Loucy (cell line): Measurements from ENCODE around the gene SNCAIP.

ENCODE experiments used
- H2AFZ ChIP-seq: fragments of 200-600 bp; sonication (generic); 2 replicates; pipeline ENCODE4 v1.6.0; 2016; ENCODE audit warnings: antibody characterized with exemption, mild to moderate bottlenecking, low read length, moderate library complexity
- H3F3A ChIP-seq: fragments of 200-600 bp; 2 replicates; pipeline ENCODE4 v1.6.0; 2016; ENCODE audit warnings: antibody characterized with exemption, low read depth, mild to moderate bottlenecking
- H3K27me3 ChIP-seq: fragments of 200-600 bp; sonication (generic); 2 replicates; pipeline ENCODE4 v1.6.1; 2014; ENCODE audit warnings: low read length, mild to moderate bottlenecking; ENCODE audit not compliant: insufficient read depth, poor library complexity, severe bottlenecking
- H3K36me3 ChIP-seq: fragments of 200-600 bp; sonication (generic); 2 replicates; pipeline ENCODE4 v1.6.1; 2016; ENCODE audit warnings: low read length; ENCODE audit not compliant: insufficient read depth
- H3K4me1 ChIP-seq: fragments of 200-600 bp; sonication (generic); 2 replicates; pipeline ENCODE4 v1.5.1; 2014; ENCODE audit warnings: low read length, mild to moderate bottlenecking; ENCODE audit not compliant: insufficient read depth, poor library complexity, severe bottlenecking
- H3K4me2 ChIP-seq: fragments of 200-600 bp; sonication (generic); 2 replicates; pipeline ENCODE4 v1.6.0; 2014; ENCODE audit warnings: antibody characterized with exemption, low read length, low read depth, mild to moderate bottlenecking; ENCODE audit not compliant: poor library complexity, severe bottlenecking
- H3K4me3 ChIP-seq: fragments of 200-600 bp; sonication (generic); 2 replicates; pipeline ENCODE4 v1.5.1; 2014; ENCODE audit warnings: low read length, mild to moderate bottlenecking, mixed read lengths; ENCODE audit not compliant: poor library complexity, severe bottlenecking
- H3K79me2 ChIP-seq: fragments of 200-600 bp; sonication (generic); 2 replicates; pipeline ENCODE4 v1.6.1; 2014; ENCODE audit warnings: low read length; ENCODE audit not compliant: insufficient read depth
- H3K9ac ChIP-seq: fragments of 200-600 bp; sonication (generic); 2 replicates; pipeline ENCODE4 v1.6.0; 2014; ENCODE audit warnings: mild to moderate bottlenecking, low read depth, low read length, moderate library complexity; ENCODE audit not compliant: poor library complexity, severe bottlenecking
- H3K9me2 ChIP-seq: fragments of 200-600 bp; sonication (generic); replicated peaks from 2 replicates; pipeline ENCODE4 v1.6.1; 2016; ENCODE audit warnings: low read depth, low read length, mixed read lengths
- H3K9me3 ChIP-seq: fragments of 200-600 bp; sonication (generic); 2 replicates; pipeline ENCODE4 v1.6.1; 2014; ENCODE audit warnings: mild to moderate bottlenecking, antibody characterized with exemption, low read length, low read depth; ENCODE audit not compliant: insufficient read depth
- H4K20me1 ChIP-seq: fragments of 200-600 bp; sonication (generic); 2 replicates; pipeline ENCODE4 v1.6.0; 2014; ENCODE audit warnings: antibody characterized with exemption, low read length, mild to moderate bottlenecking; ENCODE audit not compliant: insufficient read depth, poor library complexity, severe bottlenecking
- CTCF ChIP-seq: fragments of 200-600 bp; sonication (generic); conservative IDR thresholded peaks from 2 replicates; pipeline ENCODE4 v1.5.1; 2014; ENCODE audit warnings: mild to moderate bottlenecking, antibody characterized with exemption, low read length
- EZH2phosphoT487 ChIP-seq: fragments of 200-600 bp; IDR thresholded peaks from 2 replicates; pipeline ENCODE4 v1.6.1; 2018; ENCODE audit warnings: antibody characterized with exemption, mild to moderate bottlenecking, moderate library complexity, borderline replicate concordance

Gene SNCAIP

GRCh38 chr5:122458278-122458872 is 146.3 kb downstream of the SNCAIP start:
- Histone ChIP-seq H3K36me3 (no peaks in the 10 kb centered on the region), H3K9me2 (no peaks in the 10 kb centered on the region), H3K4me3 (no peak overlapping the region), H3K79me2 (no peaks in the 10 kb centered on the region), H3K27me3 (no peaks in the 10 kb centered on the region), H3F3A (no peaks in the 10 kb centered on the region), H3K9ac (no peak overlapping the region), H3K4me1 (no peaks in the 10 kb centered on the region), H3K4me2 (no peak overlapping the region), H4K20me1 (no peaks in the 10 kb centered on the region), H3K9me3 (no peaks in the 10 kb centered on the region), H2AFZ (no peak overlapping the region)
- no peak for TF ChIP-seq EZH2phosphoT487
- peak; percentile 57 for TF ChIP-seq CTCF

GRCh38 chr5:122462486-122462885 is 150.4 kb downstream of the SNCAIP start:
- Histone ChIP-seq H3K36me3 (no peaks in the 10 kb centered on the region), H3K79me2 (no peaks in the 10 kb centered on the region), H2AFZ (no peak overlapping the region), H3K4me2 (no peak overlapping the region), H3K4me3 (no peak overlapping the region), H3F3A (no peaks in the 10 kb centered on the region), H3K4me1 (no peaks in the 10 kb centered on the region), H3K9me2 (no peaks in the 10 kb centered on the region), H3K9me3 (no peaks in the 10 kb centered on the region), H3K27me3 (no peaks in the 10 kb centered on the region), H4K20me1 (no peaks in the 10 kb centered on the region), H3K9ac (no peak overlapping the region)
- TF ChIP-seq CTCF = no peak
- no peak for TF ChIP-seq EZH2phosphoT487

GRCh38 chr5:122463221-122463620 is 151.2 kb downstream of the SNCAIP start:
- Histone ChIP-seq H2AFZ (no peak overlapping the region), H3K36me3 (no peaks in the 10 kb centered on the region), H3F3A (no peaks in the 10 kb centered on the region), H3K9ac (no peak overlapping the region), H3K4me2 (no peak overlapping the region), H3K4me3 (no peak overlapping the region), H3K79me2 (no peaks in the 10 kb centered on the region), H3K4me1 (no peaks in the 10 kb centered on the region), H3K9me3 (no peaks in the 10 kb centered on the region), H4K20me1 (no peaks in the 10 kb centered on the region), H3K27me3 (no peaks in the 10 kb centered on the region), H3K9me2 (no peaks in the 10 kb centered on the region)
- no peak for TF ChIP-seq CTCF
- TF ChIP-seq EZH2phosphoT487 = no peak
